HUES64 (cell line): ENCODE results near the gene CCDC150.
A peak's percentile ranks its signal among the peaks of the same experiment; 100 is the strongest.

ENCODE experiments used
- H3K27ac ChIP-seq: 2 replicates; pipeline ENCODE4 v1.7.0; 2013; ENCODE audit warnings: low read depth, low read length, inconsistent platforms
- H3K27me3 ChIP-seq: 2 replicates; pipeline ENCODE4 v1.6.1; 2013; ENCODE audit warnings: mild to moderate bottlenecking, low read length; ENCODE audit not compliant: insufficient read depth
- H3K36me3 ChIP-seq: 2 replicates; pipeline ENCODE4 v1.6.1; 2013; ENCODE audit warnings: mild to moderate bottlenecking, low read length; ENCODE audit not compliant: insufficient read depth
- H3K4me1 ChIP-seq: 2 replicates; pipeline ENCODE4 v1.6.1; 2013; ENCODE audit warnings: mild to moderate bottlenecking, low read length, moderate library complexity; ENCODE audit not compliant: insufficient read depth
- H3K4me3 ChIP-seq: 2 replicates; pipeline ENCODE4 v1.5.1; 2013; ENCODE audit warnings: mild to moderate bottlenecking, low read length, moderate library complexity
- H3K9ac ChIP-seq: 2 replicates; pipeline ENCODE4 v1.6.1; 2013; ENCODE audit warnings: mild to moderate bottlenecking, low read depth, low read length
- H3K9me3 ChIP-seq: 2 replicates; pipeline ENCODE4 v1.6.1; 2013; ENCODE audit warnings: low read depth, low read length; ENCODE audit not compliant: insufficient read depth
- WGBS: fragments of 150-250, 120-280 bp; methylation state at CpG from one replicate; pipeline ENCODE4 v1.1.7; 2013; ENCODE audit warnings: missing lambda C conversion rate; 5-methylcytosine and 5-hydroxymethylcytosine counted together

Gene CCDC150

DNA sequence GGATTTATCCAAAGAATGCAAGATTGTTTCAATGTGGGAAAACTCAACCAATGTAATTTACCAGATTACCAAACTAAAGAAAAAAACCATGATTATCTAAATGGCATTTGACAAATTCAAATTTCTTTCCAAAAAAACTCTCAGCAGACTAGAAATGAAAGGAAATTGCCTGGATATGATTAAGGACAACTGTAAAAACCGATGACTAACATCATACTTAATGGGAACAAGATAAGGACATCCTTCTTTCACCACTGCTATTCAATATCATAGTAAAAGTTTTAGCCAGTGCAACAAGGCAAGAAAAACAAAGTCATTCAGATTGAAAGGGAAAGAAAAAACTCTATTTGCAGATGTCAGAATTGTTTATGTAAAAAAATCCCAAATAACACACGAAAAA is 4.4 kb upstream of the CCDC150 start:
- 100% methylated on average over 1 of the region's 2 CpGs for WGBS
- no peak overlapping the region for H3K27ac ChIP-seq
- no peaks in the 10 kb centered on the region for H3K27me3 ChIP-seq
- no peak overlapping the region for H3K4me3 ChIP-seq
- H3K9ac ChIP-seq: no peak overlapping the region
- peaks cover 8% of the 10 kb centered on the region for H3K4me1 ChIP-seq
- H3K9me3 ChIP-seq: peaks cover 4% of the 10 kb centered on the region; the same call in 1 of the 2 replicates
- no peaks in the 10 kb centered on the region for H3K36me3 ChIP-seq

DNA sequence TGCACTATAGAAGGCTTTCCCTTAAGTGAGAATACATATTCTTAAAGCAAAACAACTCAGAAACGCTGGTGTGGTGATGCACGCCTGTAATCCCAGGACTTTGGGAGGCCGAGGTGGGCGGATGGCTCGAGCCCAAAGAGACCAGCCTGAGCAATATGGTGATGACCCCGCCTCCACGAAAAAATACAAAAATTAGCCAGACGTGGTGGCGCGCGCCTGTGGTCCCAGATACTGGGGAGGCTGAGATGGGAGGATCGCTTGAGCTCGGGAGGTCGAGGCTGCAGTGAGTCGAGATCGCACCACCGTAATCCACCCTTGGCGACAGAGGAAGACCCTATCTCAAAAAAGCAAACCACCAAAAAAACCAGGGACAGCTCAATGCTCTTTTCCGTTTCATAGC is 750 bp upstream of the CCDC150 start:
- no peaks in the 10 kb centered on the region for H3K9me3 ChIP-seq
- WGBS: 93% methylated on average over 19 of the region's 19 CpGs
- no peak overlapping the region for H3K27ac ChIP-seq
- no peak overlapping the region for H3K9ac ChIP-seq
- H3K36me3 ChIP-seq: no peaks in the 10 kb centered on the region
- H3K4me1 ChIP-seq: peaks cover 13% of the 10 kb centered on the region
- no peaks in the 10 kb centered on the region for H3K27me3 ChIP-seq
- peak overlapping the region; percentile 90; the same call in 1 of the 2 replicates for H3K4me3 ChIP-seq

DNA sequence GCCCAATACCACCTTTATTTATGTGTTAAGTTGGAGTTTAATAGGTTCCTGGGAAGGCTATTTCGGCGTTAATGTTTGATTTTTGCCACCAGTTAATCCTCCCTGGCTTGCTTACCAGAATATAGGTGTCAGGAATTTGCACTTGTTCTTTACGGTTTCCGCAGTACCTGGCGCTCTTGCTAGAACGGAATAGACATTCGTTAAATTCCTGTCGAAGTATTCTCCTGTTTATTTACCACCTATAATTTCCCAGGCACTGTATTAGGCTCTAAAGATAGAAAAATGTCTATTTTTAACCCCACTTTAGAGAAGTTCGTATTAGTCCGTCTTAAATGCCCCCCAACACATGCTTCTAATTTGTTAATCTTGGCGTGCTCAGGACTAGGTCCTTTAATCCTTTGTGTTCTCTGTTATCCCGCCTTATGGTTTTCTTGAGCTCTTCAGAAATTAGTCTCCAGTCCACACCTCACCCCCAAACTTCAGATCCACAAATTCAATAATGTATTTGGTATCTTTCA is 575 bp downstream of the CCDC150 start:
- H3K9me3 ChIP-seq: no peaks in the 10 kb centered on the region
- peaks cover 13% of the 10 kb centered on the region for H3K4me1 ChIP-seq
- peak overlapping the region; percentile 84 for H3K27ac ChIP-seq
- WGBS: 6% methylated on average over 12 of the region's 12 CpGs
- no peaks in the 10 kb centered on the region for H3K36me3 ChIP-seq
- H3K9ac ChIP-seq: peak overlapping the region; percentile 79
- H3K4me3 ChIP-seq: peak overlapping the region; percentile 90
- H3K27me3 ChIP-seq: no peaks in the 10 kb centered on the region

DNA sequence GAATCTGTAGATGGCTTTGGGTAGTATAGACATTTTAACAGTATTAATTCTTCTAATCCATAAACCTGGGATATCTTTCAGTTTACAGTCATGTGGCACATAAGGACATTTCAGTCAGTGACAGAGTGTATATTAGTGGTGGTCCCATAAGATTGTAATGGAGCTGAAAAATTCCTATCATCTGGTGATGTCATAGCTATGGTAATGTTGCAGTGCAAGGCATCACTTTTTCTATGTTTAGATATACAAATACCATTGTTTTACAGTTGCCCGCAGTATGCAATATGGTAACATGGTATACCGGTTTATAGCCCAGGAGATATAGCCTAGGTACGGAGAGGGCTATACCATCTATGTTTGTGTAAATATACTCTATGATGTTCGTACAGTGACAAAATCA is 9.7 kb downstream of the CCDC150 start:
- no peak overlapping the region for H3K4me3 ChIP-seq
- no peaks in the 10 kb centered on the region for H3K27me3 ChIP-seq
- no peak overlapping the region for H3K9ac ChIP-seq
- peaks cover 59% of the 10 kb centered on the region for H3K9me3 ChIP-seq
- 100% methylated on average over 1 of the region's 4 CpGs for WGBS
- H3K4me1 ChIP-seq: no peaks in the 10 kb centered on the region
- H3K27ac ChIP-seq: no peak overlapping the region
- peaks cover 74% of the 10 kb centered on the region for H3K36me3 ChIP-seq

DNA sequence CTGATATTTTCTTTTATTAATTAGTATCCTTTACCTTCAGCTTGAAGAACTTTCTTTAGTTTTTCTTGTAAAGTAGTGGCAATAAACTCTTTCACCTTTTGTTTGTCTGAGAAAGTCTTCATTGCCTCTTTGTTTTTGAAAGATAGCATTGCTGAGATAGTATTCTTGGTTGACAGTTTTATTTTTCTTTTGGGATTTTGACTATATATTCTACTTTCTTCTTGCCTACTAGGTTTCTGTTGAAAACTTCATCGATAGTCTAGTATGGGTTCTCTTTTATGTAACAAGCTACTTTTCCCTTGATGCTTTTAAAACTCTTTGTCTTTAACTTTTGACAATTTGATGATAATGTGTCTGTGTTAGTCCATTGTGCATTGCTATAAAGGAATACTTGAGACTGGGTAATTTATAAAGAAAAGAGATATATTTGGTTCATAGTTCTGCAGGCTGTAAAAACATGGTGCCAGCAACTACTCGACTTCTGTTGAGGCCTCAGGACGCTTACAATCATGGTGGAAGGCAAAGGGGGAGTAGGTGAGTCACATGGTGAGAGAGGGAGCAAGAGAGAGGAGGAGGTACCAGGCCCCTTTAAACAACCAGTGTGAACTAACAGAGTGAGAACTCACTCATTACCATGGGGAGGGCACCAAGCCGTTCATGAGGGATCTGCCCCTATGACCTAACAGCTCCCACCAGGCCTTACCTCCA is 12.0 kb downstream of the CCDC150 start:
- Histone ChIP-seq H3K4me1 (no peaks in the 10 kb centered on the region), H3K27me3 (no peaks in the 10 kb centered on the region), H3K27ac (no peak overlapping the region), H3K36me3 (peaks cover 67% of the 10 kb centered on the region), H3K9ac (no peak overlapping the region), H3K4me3 (no peak overlapping the region), H3K9me3 (peaks cover 59% of the 10 kb centered on the region)
- WGBS: 86% methylated on average over 4 of the region's 4 CpGs

DNA sequence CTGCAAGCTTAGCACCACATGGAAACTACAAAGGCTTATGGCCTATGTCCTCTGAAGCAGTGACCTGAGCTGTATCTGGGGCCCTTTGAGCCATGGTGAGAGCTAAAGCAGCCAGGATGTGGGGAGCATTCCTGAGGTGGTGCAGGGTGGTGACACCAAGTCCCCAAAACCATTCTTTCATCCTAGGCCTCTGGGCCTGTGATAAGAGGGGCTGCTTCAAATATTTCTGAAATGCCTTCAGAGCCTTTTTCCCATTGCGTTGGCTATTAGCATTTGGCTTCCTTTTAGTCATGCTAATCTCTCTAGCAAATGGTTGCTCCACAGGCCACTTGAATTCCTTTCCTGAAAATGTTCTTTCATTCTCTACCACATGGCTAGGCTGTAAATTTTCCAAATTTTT is 13.4 kb downstream of the CCDC150 start:
- H3K27ac ChIP-seq: peak overlapping the region; percentile 45; the same call in 1 of the 2 replicates
- WGBS: 76% methylated on average over 1 of the region's 1 CpG
- no peak overlapping the region for H3K9ac ChIP-seq
- no peaks in the 10 kb centered on the region for H3K4me1 ChIP-seq
- H3K9me3 ChIP-seq: peaks cover 56% of the 10 kb centered on the region
- no peaks in the 10 kb centered on the region for H3K27me3 ChIP-seq
- H3K36me3 ChIP-seq: peaks cover 67% of the 10 kb centered on the region
- H3K4me3 ChIP-seq: no peak overlapping the region

DNA sequence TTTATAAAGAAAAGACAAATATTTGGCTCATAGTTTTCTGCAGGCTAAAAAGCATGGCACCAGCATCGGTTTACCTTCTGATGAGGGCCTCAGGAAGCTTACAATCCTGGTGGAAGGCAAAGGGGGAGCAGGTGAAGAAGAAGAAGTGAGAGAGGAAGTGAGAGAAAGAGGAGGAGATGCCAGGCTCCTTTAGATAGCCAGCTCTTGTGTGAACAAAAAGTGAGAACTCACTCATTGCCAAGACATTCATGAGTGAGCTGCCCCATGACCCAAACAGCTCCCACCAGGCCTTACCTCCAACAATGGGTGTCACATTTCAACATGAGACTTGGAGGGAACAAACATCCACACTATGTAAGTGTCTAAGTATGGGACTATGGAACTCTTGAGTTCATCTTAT is 14.3 kb downstream of the CCDC150 start:
- no peak overlapping the region for H3K4me3 ChIP-seq
- WGBS: 96% methylated on average over 1 of the region's 1 CpG
- peaks cover 67% of the 10 kb centered on the region for H3K36me3 ChIP-seq
- H3K27me3 ChIP-seq: no peaks in the 10 kb centered on the region
- no peaks in the 10 kb centered on the region for H3K4me1 ChIP-seq
- H3K9me3 ChIP-seq: peaks cover 51% of the 10 kb centered on the region
- no peak overlapping the region for H3K9ac ChIP-seq
- no peak overlapping the region for H3K27ac ChIP-seq

DNA sequence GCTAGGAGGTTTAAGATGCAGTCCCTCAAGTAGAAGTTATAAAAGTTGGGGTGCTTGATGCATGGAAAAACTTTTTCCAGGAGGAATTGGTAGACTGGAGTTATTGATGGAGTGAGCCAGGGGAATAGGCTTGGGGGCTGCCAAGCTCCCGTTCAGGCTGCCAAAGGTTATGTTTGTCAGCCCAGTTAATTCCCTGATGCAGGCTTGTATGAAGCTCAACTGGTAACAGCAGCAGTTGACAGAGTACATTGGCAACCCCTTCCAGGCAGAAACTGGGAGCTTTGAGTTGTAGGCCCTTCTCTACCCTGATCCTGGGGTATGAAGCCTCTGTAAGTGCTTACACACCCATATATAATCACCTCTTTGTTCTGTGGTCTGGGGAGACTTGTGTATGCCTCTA is 16.2 kb downstream of the CCDC150 start:
- Histone ChIP-seq H3K4me1 (no peaks in the 10 kb centered on the region), H3K27ac (no peak overlapping the region)
- WGBS: 96% methylated on average over 1 of the region's 1 CpG

DNA sequence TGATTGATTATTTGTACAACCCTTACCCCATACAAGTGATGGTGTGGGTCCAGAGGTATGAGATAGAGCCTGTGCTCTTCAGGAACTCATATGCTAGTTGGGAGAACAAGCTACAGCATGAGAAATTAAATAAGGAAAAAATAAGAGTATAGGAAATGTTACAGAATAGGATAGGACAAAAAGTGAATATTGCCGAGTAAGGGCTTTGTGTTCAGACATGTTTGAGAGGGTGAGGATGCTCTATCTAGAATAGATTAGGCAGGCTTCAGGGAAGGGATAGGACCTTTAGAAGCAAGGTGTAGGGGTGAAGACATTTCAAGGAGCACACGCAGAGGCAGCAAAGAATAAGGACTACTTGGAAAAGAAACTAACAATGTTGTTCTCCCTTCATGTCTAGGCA is 17.8 kb downstream of the CCDC150 start:
- Histone ChIP-seq H3K36me3 (peaks cover 60% of the 10 kb centered on the region), H3K4me3 (no peak overlapping the region), H3K27ac (no peak overlapping the region), H3K27me3 (no peaks in the 10 kb centered on the region), H3K9me3 (peaks cover 18% of the 10 kb centered on the region), H3K4me1 (no peaks in the 10 kb centered on the region), H3K9ac (no peak overlapping the region)
- WGBS: 98% methylated on average over 2 of the region's 2 CpGs

More for the DNA sequence above, 16.2 kb downstream of the CCDC150 start:
- H3K9ac ChIP-seq: no peak overlapping the region
- peaks cover 68% of the 10 kb centered on the region for H3K36me3 ChIP-seq
- no peaks in the 10 kb centered on the region for H3K27me3 ChIP-seq
- peaks cover 33% of the 10 kb centered on the region for H3K9me3 ChIP-seq
- H3K4me3 ChIP-seq: no peak overlapping the region

DNA sequence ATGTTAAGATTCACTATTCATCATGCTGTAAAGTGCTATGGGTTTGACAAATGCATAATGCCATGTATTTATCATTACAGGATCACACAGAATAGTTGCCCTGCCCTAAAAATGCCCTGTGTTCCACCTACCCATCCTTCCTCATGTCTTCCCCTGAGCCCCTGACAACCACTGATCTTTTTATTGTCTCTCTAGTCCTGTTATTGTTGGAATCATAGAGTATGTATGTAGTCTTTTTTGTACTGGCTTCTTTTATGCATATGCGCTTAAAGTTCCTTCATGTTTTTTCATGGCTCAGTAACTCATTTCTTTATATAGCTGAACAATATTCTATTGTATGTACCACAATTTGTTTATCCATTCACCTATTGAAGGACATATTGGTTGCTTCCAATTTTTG is 20.3 kb downstream of the CCDC150 start:
- no peak overlapping the region for H3K9ac ChIP-seq
- H3K4me3 ChIP-seq: no peak overlapping the region
- peaks cover 51% of the 10 kb centered on the region for H3K36me3 ChIP-seq

DNA sequence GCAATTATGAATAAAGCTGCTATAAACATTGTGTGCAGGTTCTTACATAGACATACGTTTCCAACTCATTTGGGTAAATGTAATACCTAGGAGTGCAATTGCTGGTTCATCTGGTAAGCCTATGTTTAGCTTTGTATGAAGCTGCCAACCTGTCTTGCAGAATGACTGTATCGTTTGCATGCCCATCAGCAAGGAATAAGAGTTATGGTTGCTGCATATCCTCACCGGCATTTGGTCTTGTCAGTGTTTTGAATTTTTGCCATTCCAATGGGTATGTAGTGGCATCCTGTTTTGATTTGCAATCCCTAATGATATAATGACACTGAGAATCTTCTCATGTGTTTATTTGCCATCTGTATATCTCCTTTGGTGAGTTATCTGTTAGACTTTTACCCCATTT is 20.7 kb downstream of the CCDC150 start:
- no peaks in the 10 kb centered on the region for H3K4me1 ChIP-seq
- H3K27me3 ChIP-seq: no peaks in the 10 kb centered on the region
- no peaks in the 10 kb centered on the region for H3K9me3 ChIP-seq
- peaks cover 52% of the 10 kb centered on the region for H3K36me3 ChIP-seq
- no peak overlapping the region for H3K9ac ChIP-seq
- H3K4me3 ChIP-seq: no peak overlapping the region
- 97% methylated on average over 3 of the region's 3 CpGs for WGBS
- H3K27ac ChIP-seq: no peak overlapping the region

More for the DNA sequence above, 20.3 kb downstream of the CCDC150 start:
- Histone ChIP-seq H3K27me3 (no peaks in the 10 kb centered on the region), H3K4me1 (no peaks in the 10 kb centered on the region), H3K27ac (no peak overlapping the region), H3K9me3 (no peaks in the 10 kb centered on the region)
- no CpG with 5 or more reads among the region's 1 CpG for WGBS
